ENCODE results near the gene VWA3A. TPM values are rescaled to one million over a fixed set of nuclear protein-coding genes. Genes with fewer than 3 reads are reported as not detected.
"Not testable (repeated sequence)": the region's sequence is repeated elsewhere in the genome, so short reads cannot be mapped to it uniquely, and the experiment has no call there.

The VWA3A gene
- total and polyA plus RNA-seq, 2 donors (not counting 1 experiment from before 2014, with no cell fraction given) = 0.06 to 0.17 TPM

GRCh38 chr16:22152316-22152715, 60.0 kb downstream of the VWA3A start:
- no peak overlapping the region for H2AFZ ChIP-seq (ENCODE audit: low read length)

DNA sequence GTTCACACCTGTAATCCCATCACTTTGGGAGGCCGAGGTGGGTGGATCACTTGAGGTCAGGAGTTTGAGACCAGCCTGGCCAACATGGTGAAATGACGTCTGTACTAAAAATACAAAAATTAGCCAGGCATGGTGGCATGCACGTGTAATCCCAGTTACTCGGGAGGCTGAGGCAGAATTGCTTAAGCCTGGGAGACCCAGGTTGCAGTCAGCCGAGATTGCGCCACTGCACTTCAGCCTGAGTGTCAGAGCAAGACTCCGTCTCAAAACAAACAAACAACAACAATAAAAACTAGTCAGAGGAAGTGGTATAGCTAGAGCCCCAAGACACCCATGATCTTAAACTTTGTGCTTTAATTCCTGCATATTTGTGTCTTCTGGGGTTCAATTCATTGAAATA, 60.7 kb downstream of the VWA3A start:
- not testable (repeated sequence) for H3K9ac ChIP-seq (ENCODE audit: insufficient read depth, low read length); H2AFZ ChIP-seq (ENCODE audit: low read length); H3K4me3 ChIP-seq (replicated peaks in 1 of 4; ENCODE audit: control extremely low read depth in 1 of 4, insufficient read depth in 1 of 4, low read depth in 3 of 4, low read length in 4 of 4); H3K9me3 ChIP-seq (ENCODE audit: control insufficient read depth, insufficient read depth, low read depth, low read length); H3K27me3 ChIP-seq (ENCODE audit: control insufficient read depth, insufficient read depth, low read length); H3K4me2 ChIP-seq (ENCODE audit: extremely low read depth, insufficient read depth, low read length); H3K36me3 ChIP-seq (ENCODE audit: control insufficient read depth, insufficient read depth, low read length); H4K20me1 ChIP-seq (ENCODE audit: control insufficient read depth, extremely low read depth, insufficient read depth, low read length); H3K79me2 ChIP-seq (ENCODE audit: control insufficient read depth, insufficient read depth, low read length); DNase-seq (ENCODE audit: low read depth in 2 of 2); H3K4me1 ChIP-seq (ENCODE audit: control insufficient read depth, extremely low read depth, insufficient read depth, low read length); H3K27ac ChIP-seq (ENCODE audit: insufficient read depth, low read length)

More at GRCh38 chr16:22152316-22152715, 60.0 kb downstream of the VWA3A start:
- H3K4me3 ChIP-seq (replicated peaks in 1 of 4; ENCODE audit: control extremely low read depth in 1 of 4, insufficient read depth in 1 of 4, low read depth in 3 of 4, low read length in 4 of 4) = no peak overlapping the region
- no peaks in the 10 kb centered on the region for H3K36me3 ChIP-seq (ENCODE audit: control insufficient read depth, insufficient read depth, low read length)
- H4K20me1 ChIP-seq (ENCODE audit: control insufficient read depth, extremely low read depth, insufficient read depth, low read length) = no peaks in the 10 kb centered on the region
- H3K9me3 ChIP-seq (ENCODE audit: control insufficient read depth, insufficient read depth, low read depth, low read length) = no peaks in the 10 kb centered on the region
- H3K9ac ChIP-seq (ENCODE audit: insufficient read depth, low read length) = no peak overlapping the region
- H3K4me1 ChIP-seq (ENCODE audit: control insufficient read depth, extremely low read depth, insufficient read depth, low read length) = no peaks in the 10 kb centered on the region
- no peaks in the 10 kb centered on the region for H3K27me3 ChIP-seq (ENCODE audit: control insufficient read depth, insufficient read depth, low read length)
- TF ChIP-seq EZH2 (IDR thresholded peaks at IDR 0.05; ENCODE audit: low read length, missing control alignments) = no peak
- TF ChIP-seq, protein P1, sequence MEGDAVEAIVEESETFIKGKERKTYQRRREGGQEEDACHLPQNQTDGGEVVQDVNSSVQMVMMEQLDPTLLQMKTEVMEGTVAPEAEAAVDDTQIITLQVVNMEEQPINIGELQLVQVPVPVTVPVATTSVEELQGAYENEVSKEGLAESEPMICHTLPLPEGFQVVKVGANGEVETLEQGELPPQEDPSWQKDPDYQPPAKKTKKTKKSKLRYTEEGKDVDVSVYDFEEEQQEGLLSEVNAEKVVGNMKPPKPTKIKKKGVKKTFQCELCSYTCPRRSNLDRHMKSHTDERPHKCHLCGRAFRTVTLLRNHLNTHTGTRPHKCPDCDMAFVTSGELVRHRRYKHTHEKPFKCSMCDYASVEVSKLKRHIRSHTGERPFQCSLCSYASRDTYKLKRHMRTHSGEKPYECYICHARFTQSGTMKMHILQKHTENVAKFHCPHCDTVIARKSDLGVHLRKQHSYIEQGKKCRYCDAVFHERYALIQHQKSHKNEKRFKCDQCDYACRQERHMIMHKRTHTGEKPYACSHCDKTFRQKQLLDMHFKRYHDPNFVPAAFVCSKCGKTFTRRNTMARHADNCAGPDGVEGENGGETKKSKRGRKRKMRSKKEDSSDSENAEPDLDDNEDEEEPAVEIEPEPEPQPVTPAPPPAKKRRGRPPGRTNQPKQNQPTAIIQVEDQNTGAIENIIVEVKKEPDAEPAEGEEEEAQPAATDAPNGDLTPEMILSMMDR (conservative IDR thresholded peaks at IDR 0.05 in 1 of 2, IDR thresholded peaks at IDR 0.05 in 1 of 2; ENCODE audit: low read depth in 1 of 2, low read length in 2 of 2) = no peak
- H3K79me2 ChIP-seq (ENCODE audit: control insufficient read depth, insufficient read depth, low read length) = no peaks in the 10 kb centered on the region
- H3K27ac ChIP-seq (ENCODE audit: insufficient read depth, low read length) = no peak overlapping the region
- no peak overlapping the region for H3K4me2 ChIP-seq (ENCODE audit: extremely low read depth, insufficient read depth, low read length)
- DNase-seq (ENCODE audit: low read depth in 2 of 2) = no peak

DNA sequence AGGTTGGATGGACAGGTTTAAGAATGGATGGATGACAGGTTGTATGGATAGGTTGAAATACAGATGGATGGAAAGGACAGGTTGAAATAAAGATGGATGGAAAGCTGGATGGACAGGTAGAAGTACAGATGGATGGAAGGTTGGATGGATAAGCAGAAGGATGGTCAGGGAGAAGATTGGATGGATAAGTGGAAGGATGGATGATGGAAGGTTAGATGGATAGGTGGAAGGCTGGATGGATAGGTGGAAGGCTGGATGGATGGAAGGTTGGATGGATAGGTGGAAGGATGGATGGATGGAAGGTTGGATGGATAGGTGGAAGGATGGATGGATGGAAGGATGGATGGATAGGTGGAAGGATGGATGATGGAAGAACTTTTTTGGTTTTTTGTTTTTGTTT, 69.1 kb downstream of the VWA3A start:
- H3K27ac ChIP-seq (ENCODE audit: insufficient read depth, low read length) = no peak overlapping the region
- no peak overlapping the region for H3K9ac ChIP-seq (ENCODE audit: insufficient read depth, low read length)
- H4K20me1 ChIP-seq (ENCODE audit: control insufficient read depth, extremely low read depth, insufficient read depth, low read length) = no peaks in the 10 kb centered on the region
- H3K4me2 ChIP-seq (ENCODE audit: extremely low read depth, insufficient read depth, low read length) = no peak overlapping the region
- no peaks in the 10 kb centered on the region for H3K9me3 ChIP-seq (ENCODE audit: control insufficient read depth, insufficient read depth, low read depth, low read length)
- no peak overlapping the region for H3K4me3 ChIP-seq (replicated peaks in 1 of 4; ENCODE audit: control extremely low read depth in 1 of 4, insufficient read depth in 1 of 4, low read depth in 3 of 4, low read length in 4 of 4)
- H3K27me3 ChIP-seq (ENCODE audit: control insufficient read depth, insufficient read depth, low read length) = peaks cover 20% of the 10 kb centered on the region
- H3K79me2 ChIP-seq (ENCODE audit: control insufficient read depth, insufficient read depth, low read length) = no peaks in the 10 kb centered on the region
- H3K36me3 ChIP-seq (ENCODE audit: control insufficient read depth, insufficient read depth, low read length) = no peaks in the 10 kb centered on the region
- DNase-seq (ENCODE audit: low read depth in 2 of 2) = no peak
- H2AFZ ChIP-seq (ENCODE audit: low read length) = no peak overlapping the region
- TF ChIP-seq EZH2 (IDR thresholded peaks at IDR 0.05; ENCODE audit: low read length, missing control alignments) = no peak
- TF ChIP-seq, protein P1 (conservative IDR thresholded peaks at IDR 0.05 in 1 of 2, IDR thresholded peaks at IDR 0.05 in 1 of 2; ENCODE audit: low read depth in 1 of 2, low read length in 2 of 2) = no peak
- no peaks in the 10 kb centered on the region for H3K4me1 ChIP-seq (ENCODE audit: control insufficient read depth, extremely low read depth, insufficient read depth, low read length)
